SK-N-MC (cell line): Measurements from ENCODE around the gene OR10K2.
"Not testable (repeated sequence)": the region's sequence is repeated elsewhere in the genome, so short reads cannot be mapped to it uniquely, and the experiment has no call there.

Source experiments
- EZH2 ChIP-seq: fragments of 200-600 bp; sonication (generic); IDR thresholded peaks from one replicate; pipeline ENCODE4 v1.6.1; 2017; ENCODE audit warnings: antibody characterized with exemption
- FOXP2 ChIP-seq: optimal IDR thresholded peaks from 2 replicates; pipeline ENCODE3; 2011; ENCODE audit warnings: mild to moderate bottlenecking, moderate library complexity; ENCODE audit not compliant: insufficient read depth; ENCODE audit errors: extremely low read length, control extremely low read depth
- POLR2AphosphoS5 ChIP-seq: IDR thresholded peaks from 2 replicates; pipeline ENCODE4 v1.6.1; 2012; ENCODE audit warnings: mild to moderate bottlenecking, low read depth, low read length, borderline replicate concordance

DNA sequence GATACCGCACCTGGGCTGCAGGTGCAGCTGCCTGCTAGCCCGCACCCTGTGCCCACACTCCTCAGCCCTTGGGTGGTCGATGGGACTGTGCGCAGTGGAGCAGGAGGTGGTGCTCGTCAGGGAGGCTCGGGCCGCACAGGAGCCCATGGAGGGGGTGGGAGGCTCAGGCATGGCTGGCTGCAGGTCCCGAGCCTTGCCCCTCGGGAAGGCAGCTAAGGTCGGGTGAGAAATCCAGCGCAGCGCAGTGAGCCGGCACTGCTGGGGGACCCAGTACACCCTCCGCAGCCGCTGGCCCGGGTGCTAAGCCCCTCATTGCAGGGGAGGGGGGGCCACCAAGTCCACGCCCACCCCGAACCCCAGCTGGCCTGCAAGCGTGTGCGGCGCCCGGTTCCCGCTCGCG lies 51.9 kb downstream of the OR10K2 start:
- not testable (repeated sequence) for TF ChIP-seq EZH2, POLR2AphosphoS5, FOXP2
